GM23338 (cell line): Measurements from ENCODE around the gene SCNN1B.

Experiments
- CREB1 ChIP-seq: fragments of 250-450 bp; sonication (Bioruptor Pico); IDR thresholded peaks from 2 replicates; pipeline ENCODE4 v1.5.0; 2020; ENCODE audit warnings: low read depth, mild to moderate bottlenecking, moderate library complexity
- EZH2 ChIP-seq: fragments of 200-600 bp; sonication (generic); IDR thresholded peaks from one replicate; pipeline ENCODE4 v1.8.0; 2017; ENCODE audit warnings: antibody characterized with exemption, mild to moderate bottlenecking, low read depth; ENCODE audit not compliant: unreplicated experiment
- EZH2phosphoT487 ChIP-seq: fragments of 200-600 bp; sonication (generic); IDR thresholded peaks from one replicate; pipeline ENCODE4 v1.8.1; 2018; ENCODE audit warnings: antibody characterized with exemption; ENCODE audit not compliant: unreplicated experiment
- JUNB ChIP-seq: IDR thresholded peaks from one replicate; pipeline ENCODE4 v1.6.1; 2016; ENCODE audit warnings: antibody characterized with exemption; ENCODE audit not compliant: unreplicated experiment
- NANOG ChIP-seq: IDR thresholded peaks from 2 replicates; pipeline ENCODE4 v1.6.1; 2016; ENCODE audit warnings: antibody characterized with exemption, borderline replicate concordance
- POLR2AphosphoS5 ChIP-seq: IDR thresholded peaks from 2 replicates; pipeline ENCODE4 v1.6.1; 2016; ENCODE audit warnings: antibody characterized with exemption, low read depth
- STAT1 ChIP-seq: IDR thresholded peaks from one replicate; pipeline ENCODE4 v1.6.1; 2016; ENCODE audit warnings: antibody characterized with exemption; ENCODE audit not compliant: unreplicated experiment
- ZNF114 ChIP-seq: fragments of 250-450 bp; sonication (Bioruptor Pico); IDR thresholded peaks from 2 replicates; pipeline ENCODE4 v1.5.0; 2020; ENCODE audit warnings: mild to moderate bottlenecking, moderate library complexity
- ZNF331 ChIP-seq: fragments of 250-450 bp; sonication (Bioruptor Pico); IDR thresholded peaks from 2 replicates; pipeline ENCODE4 v1.5.0; 2020; ENCODE audit warnings: low read depth, mild to moderate bottlenecking, moderate library complexity
- TF ChIP-seq, protein P1 (sequence below), 2 experiments: fragments of 200-600 bp in 1 of 2; sonication (generic) in 1 of 2; conservative IDR thresholded peaks; 2 replicates each; pipeline versions ENCODE4 v1.5.1 to v1.6.1; 2016 to 2017; ENCODE audit warnings: antibody characterized with exemption in 2 of 2, low read depth in 2 of 2, mild to moderate bottlenecking in 2 of 2, moderate library complexity in 1 of 2
- TF ChIP-seq, protein P2 (sequence below): IDR thresholded peaks from one replicate; pipeline ENCODE4 v1.6.1; 2018; ENCODE audit warnings: antibody characterized with exemption; ENCODE audit not compliant: unreplicated experiment
- TF ChIP-seq, protein P3 (sequence below): IDR thresholded peaks from 2 replicates; pipeline ENCODE4 v1.6.1; 2016; ENCODE audit warnings: antibody characterized with exemption

DNA sequence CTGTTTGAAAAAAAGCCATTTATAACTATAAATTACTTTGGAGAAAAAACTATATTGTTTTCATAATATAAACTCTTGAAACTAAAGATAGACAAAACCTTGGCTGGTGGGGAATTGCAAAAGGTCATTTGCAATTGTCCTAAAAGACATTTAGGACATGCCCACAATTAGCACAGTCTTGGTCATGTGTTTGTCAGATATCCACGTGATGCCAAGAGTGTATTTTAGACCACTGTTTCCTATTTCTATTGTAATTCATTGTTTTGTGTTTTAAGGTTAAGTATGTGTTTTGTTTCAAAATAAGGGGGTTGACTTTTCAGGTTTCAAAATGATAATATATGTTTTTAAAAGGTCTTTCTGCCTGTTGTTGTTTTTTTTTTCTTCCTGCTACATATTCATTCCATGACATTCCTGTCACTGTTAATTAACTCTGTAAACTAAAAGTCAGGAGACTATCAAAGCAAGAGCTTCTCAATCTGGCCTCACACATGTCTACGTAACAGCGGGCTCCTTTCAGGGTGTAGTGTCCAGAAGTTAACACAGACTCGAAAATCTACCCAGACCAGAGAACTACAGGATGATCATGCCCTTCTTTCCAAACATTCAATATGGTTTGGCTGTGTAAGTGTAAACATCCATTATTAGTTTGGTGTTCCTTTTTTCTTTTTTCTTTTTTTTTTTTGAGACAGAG is 92.2 kb downstream of the SCNN1B start:
- TF ChIP-seq EZH2phosphoT487 (no peak), POLR2AphosphoS5 (no peak), STAT1 (no peak), EZH2 (no peak), CREB1 (CRISPR knock-in tag) (no peak), JUNB (no peak), ZNF331 (CRISPR knock-in tag) (no peak), NANOG (no peak), ZNF114 (CRISPR knock-in tag) (no peak)
- TF ChIP-seq, protein P1, sequence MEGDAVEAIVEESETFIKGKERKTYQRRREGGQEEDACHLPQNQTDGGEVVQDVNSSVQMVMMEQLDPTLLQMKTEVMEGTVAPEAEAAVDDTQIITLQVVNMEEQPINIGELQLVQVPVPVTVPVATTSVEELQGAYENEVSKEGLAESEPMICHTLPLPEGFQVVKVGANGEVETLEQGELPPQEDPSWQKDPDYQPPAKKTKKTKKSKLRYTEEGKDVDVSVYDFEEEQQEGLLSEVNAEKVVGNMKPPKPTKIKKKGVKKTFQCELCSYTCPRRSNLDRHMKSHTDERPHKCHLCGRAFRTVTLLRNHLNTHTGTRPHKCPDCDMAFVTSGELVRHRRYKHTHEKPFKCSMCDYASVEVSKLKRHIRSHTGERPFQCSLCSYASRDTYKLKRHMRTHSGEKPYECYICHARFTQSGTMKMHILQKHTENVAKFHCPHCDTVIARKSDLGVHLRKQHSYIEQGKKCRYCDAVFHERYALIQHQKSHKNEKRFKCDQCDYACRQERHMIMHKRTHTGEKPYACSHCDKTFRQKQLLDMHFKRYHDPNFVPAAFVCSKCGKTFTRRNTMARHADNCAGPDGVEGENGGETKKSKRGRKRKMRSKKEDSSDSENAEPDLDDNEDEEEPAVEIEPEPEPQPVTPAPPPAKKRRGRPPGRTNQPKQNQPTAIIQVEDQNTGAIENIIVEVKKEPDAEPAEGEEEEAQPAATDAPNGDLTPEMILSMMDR (conservative IDR thresholded peaks at IDR 0.05; ENCODE audit: low read depth in 2 of 2), result no peak
- TF ChIP-seq, protein P2, sequence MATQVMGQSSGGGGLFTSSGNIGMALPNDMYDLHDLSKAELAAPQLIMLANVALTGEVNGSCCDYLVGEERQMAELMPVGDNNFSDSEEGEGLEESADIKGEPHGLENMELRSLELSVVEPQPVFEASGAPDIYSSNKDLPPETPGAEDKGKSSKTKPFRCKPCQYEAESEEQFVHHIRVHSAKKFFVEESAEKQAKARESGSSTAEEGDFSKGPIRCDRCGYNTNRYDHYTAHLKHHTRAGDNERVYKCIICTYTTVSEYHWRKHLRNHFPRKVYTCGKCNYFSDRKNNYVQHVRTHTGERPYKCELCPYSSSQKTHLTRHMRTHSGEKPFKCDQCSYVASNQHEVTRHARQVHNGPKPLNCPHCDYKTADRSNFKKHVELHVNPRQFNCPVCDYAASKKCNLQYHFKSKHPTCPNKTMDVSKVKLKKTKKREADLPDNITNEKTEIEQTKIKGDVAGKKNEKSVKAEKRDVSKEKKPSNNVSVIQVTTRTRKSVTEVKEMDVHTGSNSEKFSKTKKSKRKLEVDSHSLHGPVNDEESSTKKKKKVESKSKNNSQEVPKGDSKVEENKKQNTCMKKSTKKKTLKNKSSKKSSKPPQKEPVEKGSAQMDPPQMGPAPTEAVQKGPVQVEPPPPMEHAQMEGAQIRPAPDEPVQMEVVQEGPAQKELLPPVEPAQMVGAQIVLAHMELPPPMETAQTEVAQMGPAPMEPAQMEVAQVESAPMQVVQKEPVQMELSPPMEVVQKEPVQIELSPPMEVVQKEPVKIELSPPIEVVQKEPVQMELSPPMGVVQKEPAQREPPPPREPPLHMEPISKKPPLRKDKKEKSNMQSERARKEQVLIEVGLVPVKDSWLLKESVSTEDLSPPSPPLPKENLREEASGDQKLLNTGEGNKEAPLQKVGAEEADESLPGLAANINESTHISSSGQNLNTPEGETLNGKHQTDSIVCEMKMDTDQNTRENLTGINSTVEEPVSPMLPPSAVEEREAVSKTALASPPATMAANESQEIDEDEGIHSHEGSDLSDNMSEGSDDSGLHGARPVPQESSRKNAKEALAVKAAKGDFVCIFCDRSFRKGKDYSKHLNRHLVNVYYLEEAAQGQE, result no peak
- TF ChIP-seq, protein P3, sequence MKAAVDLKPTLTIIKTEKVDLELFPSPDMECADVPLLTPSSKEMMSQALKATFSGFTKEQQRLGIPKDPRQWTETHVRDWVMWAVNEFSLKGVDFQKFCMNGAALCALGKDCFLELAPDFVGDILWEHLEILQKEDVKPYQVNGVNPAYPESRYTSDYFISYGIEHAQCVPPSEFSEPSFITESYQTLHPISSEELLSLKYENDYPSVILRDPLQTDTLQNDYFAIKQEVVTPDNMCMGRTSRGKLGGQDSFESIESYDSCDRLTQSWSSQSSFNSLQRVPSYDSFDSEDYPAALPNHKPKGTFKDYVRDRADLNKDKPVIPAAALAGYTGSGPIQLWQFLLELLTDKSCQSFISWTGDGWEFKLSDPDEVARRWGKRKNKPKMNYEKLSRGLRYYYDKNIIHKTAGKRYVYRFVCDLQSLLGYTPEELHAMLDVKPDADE, result no peak
